Loucy (cell line): ENCODE data around the gene RB1.
A peak's percentile ranks its signal among the peaks of the same experiment; 100 is the strongest.

Source experiments
- H2AFZ ChIP-seq: fragments of 200-600 bp; sonication (generic); 2 replicates; pipeline ENCODE4 v1.6.0; 2016; ENCODE audit warnings: antibody characterized with exemption, mild to moderate bottlenecking, low read length, moderate library complexity
- H3F3A ChIP-seq: fragments of 200-600 bp; 2 replicates; pipeline ENCODE4 v1.6.0; 2016; ENCODE audit warnings: antibody characterized with exemption, low read depth, mild to moderate bottlenecking
- H3K27me3 ChIP-seq: fragments of 200-600 bp; sonication (generic); 2 replicates; pipeline ENCODE4 v1.6.1; 2014; ENCODE audit warnings: low read length, mild to moderate bottlenecking; ENCODE audit not compliant: insufficient read depth, poor library complexity, severe bottlenecking
- H3K36me3 ChIP-seq: fragments of 200-600 bp; sonication (generic); 2 replicates; pipeline ENCODE4 v1.6.1; 2016; ENCODE audit warnings: low read length; ENCODE audit not compliant: insufficient read depth
- H3K4me1 ChIP-seq: fragments of 200-600 bp; sonication (generic); 2 replicates; pipeline ENCODE4 v1.5.1; 2014; ENCODE audit warnings: low read length, mild to moderate bottlenecking; ENCODE audit not compliant: insufficient read depth, poor library complexity, severe bottlenecking
- H3K4me2 ChIP-seq: fragments of 200-600 bp; sonication (generic); 2 replicates; pipeline ENCODE4 v1.6.0; 2014; ENCODE audit warnings: antibody characterized with exemption, low read length, low read depth, mild to moderate bottlenecking; ENCODE audit not compliant: poor library complexity, severe bottlenecking
- H3K4me3 ChIP-seq: fragments of 200-600 bp; sonication (generic); 2 replicates; pipeline ENCODE4 v1.5.1; 2014; ENCODE audit warnings: low read length, mild to moderate bottlenecking, mixed read lengths; ENCODE audit not compliant: poor library complexity, severe bottlenecking
- H3K79me2 ChIP-seq: fragments of 200-600 bp; sonication (generic); 2 replicates; pipeline ENCODE4 v1.6.1; 2014; ENCODE audit warnings: low read length; ENCODE audit not compliant: insufficient read depth
- H3K9ac ChIP-seq: fragments of 200-600 bp; sonication (generic); 2 replicates; pipeline ENCODE4 v1.6.0; 2014; ENCODE audit warnings: mild to moderate bottlenecking, low read depth, low read length, moderate library complexity; ENCODE audit not compliant: poor library complexity, severe bottlenecking
- H3K9me2 ChIP-seq: fragments of 200-600 bp; sonication (generic); replicated peaks from 2 replicates; pipeline ENCODE4 v1.6.1; 2016; ENCODE audit warnings: low read depth, low read length, mixed read lengths
- H3K9me3 ChIP-seq: fragments of 200-600 bp; sonication (generic); 2 replicates; pipeline ENCODE4 v1.6.1; 2014; ENCODE audit warnings: mild to moderate bottlenecking, antibody characterized with exemption, low read length, low read depth; ENCODE audit not compliant: insufficient read depth
- H4K20me1 ChIP-seq: fragments of 200-600 bp; sonication (generic); 2 replicates; pipeline ENCODE4 v1.6.0; 2014; ENCODE audit warnings: antibody characterized with exemption, low read length, mild to moderate bottlenecking; ENCODE audit not compliant: insufficient read depth, poor library complexity, severe bottlenecking
- EZH2phosphoT487 ChIP-seq: fragments of 200-600 bp; IDR thresholded peaks from 2 replicates; pipeline ENCODE4 v1.6.1; 2018; ENCODE audit warnings: antibody characterized with exemption, mild to moderate bottlenecking, moderate library complexity, borderline replicate concordance
- TF ChIP-seq, protein P1 (sequence below): fragments of 200-600 bp; sonication (generic); conservative IDR thresholded peaks from 2 replicates; pipeline ENCODE4 v1.5.1; 2014; ENCODE audit warnings: mild to moderate bottlenecking, antibody characterized with exemption, low read length

RB1 gene

DNA sequence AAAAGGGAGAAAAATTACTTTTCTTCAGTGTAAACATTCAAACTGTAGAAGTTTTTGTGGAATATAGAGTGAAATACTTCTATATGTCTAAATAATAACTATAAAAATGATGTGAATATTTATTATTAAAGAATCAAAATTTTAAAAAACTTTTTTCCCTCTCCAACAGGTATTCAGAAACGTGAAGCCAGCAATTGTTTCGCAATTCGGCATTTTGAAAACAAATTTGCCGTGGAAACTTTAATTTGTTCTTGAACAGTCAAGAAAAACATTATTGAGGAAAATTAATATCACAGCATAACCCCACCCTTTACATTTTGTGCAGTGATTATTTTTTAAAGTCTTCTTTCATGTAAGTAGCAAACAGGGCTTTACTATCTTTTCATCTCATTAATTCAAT lies 42.6 kb upstream of the RB1 start:
- H3K36me3 ChIP-seq, result peaks cover 64% of the 10 kb centered on the region
- no peaks in the 10 kb centered on the region for H3K9me3 ChIP-seq
- no peak for TF ChIP-seq EZH2phosphoT487
- no peaks in the 10 kb centered on the region for H3K9me2 ChIP-seq
- H3K79me2 ChIP-seq, result no peaks in the 10 kb centered on the region
- no peak overlapping the region for H2AFZ ChIP-seq
- no peak overlapping the region for H3K4me2 ChIP-seq
- H3K4me3 ChIP-seq, result no peak overlapping the region
- H3K9ac ChIP-seq, result no peak overlapping the region
- H3F3A ChIP-seq, result 0 out of 2 replicates have a peak, but pooled peaks cover 5% of the 10 kb centered on the region
- peaks cover 18% of the 10 kb centered on the region for H3K4me1 ChIP-seq
- H3K27me3 ChIP-seq, result no peaks in the 10 kb centered on the region
- H4K20me1 ChIP-seq, result no peaks in the 10 kb centered on the region

DNA sequence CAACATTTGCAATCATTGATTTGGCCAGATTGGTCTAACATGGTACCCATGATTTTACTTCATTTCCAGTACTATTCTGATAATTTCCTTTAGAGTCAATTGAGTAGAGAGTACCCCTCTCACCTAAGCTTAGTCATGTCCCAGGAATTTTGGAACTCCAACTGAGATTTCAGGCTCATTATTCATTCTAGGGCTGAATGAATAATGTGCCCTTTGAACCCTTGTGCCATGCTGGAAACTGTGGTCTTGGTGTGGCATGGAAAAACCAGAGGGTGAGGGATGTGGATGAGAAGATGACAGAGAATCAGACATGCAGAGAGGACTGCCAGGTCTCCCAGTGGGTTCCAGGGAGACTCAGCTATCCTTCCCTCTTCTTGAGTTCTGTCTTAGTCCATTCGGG lies 40.4 kb upstream of the RB1 start:
- no peaks in the 10 kb centered on the region for H3K27me3 ChIP-seq
- H3K79me2 ChIP-seq, result no peaks in the 10 kb centered on the region
- no peaks in the 10 kb centered on the region for H3K9me3 ChIP-seq
- H3K4me2 ChIP-seq, result no peak overlapping the region
- no peak overlapping the region for H3K4me3 ChIP-seq
- H3K9ac ChIP-seq, result no peak overlapping the region
- H3K4me1 ChIP-seq, result peaks cover 20% of the 10 kb centered on the region
- H3K9me2 ChIP-seq, result no peaks in the 10 kb centered on the region
- H4K20me1 ChIP-seq, result no peaks in the 10 kb centered on the region
- 0 out of 2 replicates have a peak, but pooled peaks cover 5% of the 10 kb centered on the region for H3F3A ChIP-seq
- H2AFZ ChIP-seq, result no peak overlapping the region
- peaks cover 44% of the 10 kb centered on the region for H3K36me3 ChIP-seq
- TF ChIP-seq, protein P1, sequence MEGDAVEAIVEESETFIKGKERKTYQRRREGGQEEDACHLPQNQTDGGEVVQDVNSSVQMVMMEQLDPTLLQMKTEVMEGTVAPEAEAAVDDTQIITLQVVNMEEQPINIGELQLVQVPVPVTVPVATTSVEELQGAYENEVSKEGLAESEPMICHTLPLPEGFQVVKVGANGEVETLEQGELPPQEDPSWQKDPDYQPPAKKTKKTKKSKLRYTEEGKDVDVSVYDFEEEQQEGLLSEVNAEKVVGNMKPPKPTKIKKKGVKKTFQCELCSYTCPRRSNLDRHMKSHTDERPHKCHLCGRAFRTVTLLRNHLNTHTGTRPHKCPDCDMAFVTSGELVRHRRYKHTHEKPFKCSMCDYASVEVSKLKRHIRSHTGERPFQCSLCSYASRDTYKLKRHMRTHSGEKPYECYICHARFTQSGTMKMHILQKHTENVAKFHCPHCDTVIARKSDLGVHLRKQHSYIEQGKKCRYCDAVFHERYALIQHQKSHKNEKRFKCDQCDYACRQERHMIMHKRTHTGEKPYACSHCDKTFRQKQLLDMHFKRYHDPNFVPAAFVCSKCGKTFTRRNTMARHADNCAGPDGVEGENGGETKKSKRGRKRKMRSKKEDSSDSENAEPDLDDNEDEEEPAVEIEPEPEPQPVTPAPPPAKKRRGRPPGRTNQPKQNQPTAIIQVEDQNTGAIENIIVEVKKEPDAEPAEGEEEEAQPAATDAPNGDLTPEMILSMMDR, result no peak
- TF ChIP-seq EZH2phosphoT487, result no peak

DNA sequence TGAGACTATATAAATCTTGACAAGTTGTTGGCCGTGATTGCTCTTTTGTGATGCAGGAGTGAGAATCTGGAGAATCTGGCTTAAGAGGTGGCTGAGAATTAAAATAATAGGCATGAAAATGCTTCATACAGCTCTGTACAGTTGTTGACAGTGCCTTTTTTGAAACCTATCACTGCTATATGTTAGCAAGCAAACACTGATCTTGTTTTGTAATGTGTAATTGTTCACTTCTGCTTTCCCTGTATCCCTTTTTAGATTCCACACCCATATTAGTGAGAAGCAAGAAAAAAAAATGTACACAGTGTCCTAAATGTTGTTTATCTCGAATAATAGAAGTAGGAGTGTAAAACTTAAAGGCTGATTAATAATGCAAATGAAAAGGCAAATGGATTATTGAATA lies 39.5 kb upstream of the RB1 start:
- Histone ChIP-seq H2AFZ (no peak overlapping the region), H3K79me2 (no peaks in the 10 kb centered on the region), H3K9me3 (no peaks in the 10 kb centered on the region), H3K4me1 (peaks cover 20% of the 10 kb centered on the region), H3K9ac (no peak overlapping the region), H3K4me3 (no peak overlapping the region), H3K27me3 (no peaks in the 10 kb centered on the region), H4K20me1 (no peaks in the 10 kb centered on the region), H3K4me2 (peak overlapping the region; percentile 61), H3F3A (0 out of 2 replicates have a peak, but pooled peaks cover 5% of the 10 kb centered on the region), H3K9me2 (no peaks in the 10 kb centered on the region), H3K36me3 (peaks cover 35% of the 10 kb centered on the region)
- TF ChIP-seq, protein P1, result no peak
- TF ChIP-seq EZH2phosphoT487, result no peak

DNA sequence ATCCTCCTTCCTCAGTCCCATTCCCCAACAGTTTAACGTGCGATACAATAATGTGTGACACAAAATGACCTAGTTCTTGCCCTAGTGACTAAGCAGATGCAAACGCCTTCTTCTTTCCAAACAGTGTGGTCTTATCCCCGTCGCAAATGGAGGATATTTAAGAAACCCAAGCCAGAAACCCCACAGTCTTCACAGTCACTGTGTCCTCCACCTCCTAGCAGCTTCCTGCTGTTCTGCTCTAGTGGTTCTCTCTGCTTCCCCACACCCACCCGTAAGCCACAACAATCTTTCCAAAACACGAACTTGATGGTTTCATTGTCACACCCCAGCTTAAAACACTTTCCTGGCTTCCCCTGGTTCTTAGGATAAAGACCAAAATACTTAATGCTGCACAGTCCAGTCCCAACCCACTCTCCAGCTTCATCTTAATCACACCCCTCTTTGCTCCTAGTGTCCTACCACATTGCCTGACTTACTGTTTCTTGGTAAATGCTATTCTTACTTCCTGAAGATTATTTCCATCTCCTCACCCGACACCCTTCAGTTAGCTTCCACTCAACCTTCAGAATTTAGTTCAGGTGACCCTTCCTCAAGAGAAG lies 38.2 kb upstream of the RB1 start:
- no peaks in the 10 kb centered on the region for H3K27me3 ChIP-seq
- no peaks in the 10 kb centered on the region for H3K9me2 ChIP-seq
- H3K36me3 ChIP-seq, result peaks cover 29% of the 10 kb centered on the region
- no peaks in the 10 kb centered on the region for H3K9me3 ChIP-seq
- no peaks in the 10 kb centered on the region for H3K79me2 ChIP-seq
- H3F3A ChIP-seq, result 0 out of 2 replicates have a peak, but pooled peaks cover 5% of the 10 kb centered on the region
- no peak for TF ChIP-seq EZH2phosphoT487
- TF ChIP-seq, protein P1, result no peak
- no peak overlapping the region for H2AFZ ChIP-seq
- H4K20me1 ChIP-seq, result no peaks in the 10 kb centered on the region
- peak overlapping the region; percentile 42 for H3K9ac ChIP-seq
- H3K4me1 ChIP-seq, result peaks cover 20% of the 10 kb centered on the region
- peak overlapping the region; percentile 50 for H3K4me3 ChIP-seq
- H3K4me2 ChIP-seq, result peak overlapping the region; percentile 61
